ENCODE data around the gene COL16A1.

COL16A1 gene

GRCh38 chr1:31642897-31643296 is 60.9 kb downstream of the COL16A1 start:
- H3K4me3 ChIP-seq (ENCODE audit: low read depth, low read length) = no peak overlapping the region
- no peak for TF ChIP-seq CTCF (IDR thresholded peaks at IDR 0.05; ENCODE audit: insufficient read depth, low read depth, low read length, missing control alignments)
- no peak for DNase-seq (ENCODE audit: low read depth)

DNA sequence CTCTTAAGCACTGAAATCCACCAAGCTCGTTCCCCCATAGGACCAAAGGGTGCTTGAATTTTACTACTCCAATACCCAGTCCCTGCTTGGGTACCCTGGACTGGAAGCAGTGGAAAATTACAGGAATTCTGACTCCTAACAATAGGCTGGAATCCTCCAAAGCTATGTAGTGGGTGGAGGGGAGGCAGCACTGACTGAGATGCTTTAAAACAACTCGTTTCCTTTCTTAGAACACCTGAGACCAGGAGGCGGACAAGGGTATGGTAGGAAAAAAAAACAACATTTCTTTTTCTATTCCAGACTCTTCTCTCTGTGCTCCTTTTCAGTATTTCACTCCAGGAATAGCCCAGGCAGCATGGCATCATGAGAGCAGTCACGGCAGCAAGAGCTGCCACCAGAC is 61.5 kb downstream of the COL16A1 start:
- no peak for TF ChIP-seq CTCF (IDR thresholded peaks at IDR 0.05; ENCODE audit: insufficient read depth, low read depth, low read length, missing control alignments)
- no peak overlapping the region for H3K4me3 ChIP-seq (ENCODE audit: low read depth, low read length)
- no peak for DNase-seq (ENCODE audit: low read depth)

- DNase-seq (ENCODE audit: low read depth) = no peak
- no peak overlapping the region for H3K4me3 ChIP-seq (ENCODE audit: low read depth, low read length)
- no peak for TF ChIP-seq CTCF (IDR thresholded peaks at IDR 0.05; ENCODE audit: insufficient read depth, low read depth, low read length, missing control alignments)
Measured at GRCh38 chr1:31640964-31641363, 62.9 kb downstream of the COL16A1 start.

- no peak overlapping the region for H3K4me3 ChIP-seq (ENCODE audit: low read depth, low read length)
- no peak for DNase-seq (ENCODE audit: low read depth)
- TF ChIP-seq CTCF (IDR thresholded peaks at IDR 0.05; ENCODE audit: insufficient read depth, low read depth, low read length, missing control alignments) = no peak
Measured at GRCh38 chr1:31640179-31640578, 63.6 kb downstream of the COL16A1 start.

DNA sequence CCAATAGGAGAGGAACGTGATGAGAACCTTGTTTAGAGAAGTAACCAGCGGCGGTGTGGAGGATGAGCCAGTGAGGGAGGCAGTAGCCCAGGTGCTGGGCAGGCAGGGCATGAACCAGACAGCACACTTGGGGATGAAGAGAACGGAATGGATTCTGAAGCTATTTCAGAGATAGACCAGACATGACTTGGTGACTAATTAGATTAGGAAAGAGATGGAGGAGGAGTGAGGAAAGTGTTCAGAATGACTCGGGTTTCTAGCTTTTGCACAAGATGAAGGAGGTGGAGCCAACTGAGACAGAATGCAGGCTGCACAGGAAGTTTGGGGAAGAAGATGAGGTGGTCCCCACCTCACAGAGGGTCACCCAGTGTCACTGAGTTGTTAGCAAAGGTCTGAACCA is 64.3 kb downstream of the COL16A1 start:
- no peak overlapping the region for H3K4me3 ChIP-seq (ENCODE audit: low read depth, low read length)
- DNase-seq (ENCODE audit: low read depth) = no peak
- TF ChIP-seq CTCF (IDR thresholded peaks at IDR 0.05; ENCODE audit: insufficient read depth, low read depth, low read length, missing control alignments) = no peak

GRCh38 chr1:31637915-31638673 is 65.7 kb downstream of the COL16A1 start:
- H3K4me3 ChIP-seq (ENCODE audit: low read depth, low read length) = no peak overlapping the region
- DNase-seq (ENCODE audit: low read depth) = peak; percentile 33
- no peak for TF ChIP-seq CTCF (IDR thresholded peaks at IDR 0.05; ENCODE audit: insufficient read depth, low read depth, low read length, missing control alignments)

DNA sequence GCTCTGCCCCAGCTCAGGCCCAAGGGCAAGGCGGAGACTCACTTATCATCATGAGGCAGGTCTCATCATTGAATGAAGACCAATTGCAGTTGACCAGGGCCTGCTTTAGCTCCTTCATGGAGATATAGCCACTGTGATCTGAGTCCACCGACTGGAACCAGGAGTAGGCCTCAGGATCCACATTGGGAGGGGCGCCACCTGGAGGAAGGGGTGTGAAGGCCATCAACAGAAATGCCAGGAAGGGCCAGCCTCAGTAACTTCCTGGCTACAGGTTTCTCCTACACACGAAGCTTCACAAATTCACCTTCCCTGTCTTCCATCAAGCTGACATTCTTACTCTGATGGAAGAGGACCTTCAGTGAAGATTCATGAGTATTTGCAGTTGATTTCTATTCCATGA is 70.7 kb downstream of the COL16A1 start:
- H3K4me3 ChIP-seq (ENCODE audit: low read depth, low read length) = no peak overlapping the region
- TF ChIP-seq CTCF (IDR thresholded peaks at IDR 0.05; ENCODE audit: insufficient read depth, low read depth, low read length, missing control alignments) = peak; percentile 35
- DNase-seq (ENCODE audit: low read depth) = peak; percentile 26
